Measurements from ENCODE around the gene C19orf47. TPM values are rescaled to one million over a fixed set of nuclear protein-coding genes. Genes with fewer than 3 reads are reported as not detected.
A peak's percentile ranks its signal among the peaks of the same experiment; 100 is the strongest.

The C19orf47 gene
- total RNA-seq, 2 donors from 2014 or later = 20.2 to 34.2 TPM

DNA sequence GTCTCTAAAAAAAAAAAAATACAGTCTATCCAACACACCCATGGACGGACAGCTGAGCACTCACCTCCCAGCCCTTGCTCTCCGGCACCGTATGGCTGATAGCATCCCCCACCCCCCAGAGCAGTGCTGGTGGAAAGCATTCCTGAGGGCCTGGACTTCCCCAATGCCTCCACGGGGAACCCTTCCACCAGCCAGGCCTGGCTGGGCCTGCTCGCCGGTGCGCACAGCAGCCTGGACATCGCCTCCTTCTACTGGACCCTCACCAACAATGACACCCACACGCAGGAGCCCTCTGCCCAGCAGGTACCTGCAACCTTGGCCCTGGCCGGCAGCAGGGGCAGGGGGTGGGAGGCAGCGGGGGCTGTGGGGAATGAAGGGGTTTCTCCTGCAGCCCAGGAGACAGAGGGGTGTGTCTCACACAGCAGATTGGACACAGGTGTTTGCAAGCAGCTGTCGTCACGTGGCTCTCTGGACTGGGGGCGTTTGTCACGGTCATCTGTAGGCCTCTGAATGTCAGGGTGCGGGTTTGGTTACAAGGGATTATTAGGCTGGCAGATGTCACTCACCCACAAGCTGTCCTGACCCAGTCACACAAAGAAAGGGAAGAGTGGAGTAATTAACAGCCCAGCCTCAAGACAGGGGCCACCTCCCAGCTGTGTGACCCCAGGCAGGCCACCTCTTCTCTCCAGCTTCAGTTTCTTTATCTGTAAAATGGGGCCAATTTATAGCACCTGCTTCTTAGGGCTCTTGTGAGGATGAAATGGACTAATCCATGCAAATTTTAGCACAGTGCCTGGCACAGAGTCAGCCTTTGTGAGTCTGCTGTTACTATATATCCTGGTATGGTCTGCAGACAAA, 19.6 kb upstream of the C19orf47 start:
- Histone ChIP-seq H3K9me3 (no peaks in the 10 kb centered on the region), H3K27me3 (replicated peaks; ENCODE audit: insufficient read depth) (no peaks in the 10 kb centered on the region), H3K36me3 (peaks cover 43% of the 10 kb centered on the region), H3K27ac (no peak overlapping the region), H3K4me1 (ENCODE audit: control insufficient read depth in 1 of 2, low read depth in 2 of 2) (peaks cover 7 to 10% of the 10 kb centered on the region in 2 donors), H3K4me3 (no peak overlapping the region)
- TF ChIP-seq, protein P1, sequence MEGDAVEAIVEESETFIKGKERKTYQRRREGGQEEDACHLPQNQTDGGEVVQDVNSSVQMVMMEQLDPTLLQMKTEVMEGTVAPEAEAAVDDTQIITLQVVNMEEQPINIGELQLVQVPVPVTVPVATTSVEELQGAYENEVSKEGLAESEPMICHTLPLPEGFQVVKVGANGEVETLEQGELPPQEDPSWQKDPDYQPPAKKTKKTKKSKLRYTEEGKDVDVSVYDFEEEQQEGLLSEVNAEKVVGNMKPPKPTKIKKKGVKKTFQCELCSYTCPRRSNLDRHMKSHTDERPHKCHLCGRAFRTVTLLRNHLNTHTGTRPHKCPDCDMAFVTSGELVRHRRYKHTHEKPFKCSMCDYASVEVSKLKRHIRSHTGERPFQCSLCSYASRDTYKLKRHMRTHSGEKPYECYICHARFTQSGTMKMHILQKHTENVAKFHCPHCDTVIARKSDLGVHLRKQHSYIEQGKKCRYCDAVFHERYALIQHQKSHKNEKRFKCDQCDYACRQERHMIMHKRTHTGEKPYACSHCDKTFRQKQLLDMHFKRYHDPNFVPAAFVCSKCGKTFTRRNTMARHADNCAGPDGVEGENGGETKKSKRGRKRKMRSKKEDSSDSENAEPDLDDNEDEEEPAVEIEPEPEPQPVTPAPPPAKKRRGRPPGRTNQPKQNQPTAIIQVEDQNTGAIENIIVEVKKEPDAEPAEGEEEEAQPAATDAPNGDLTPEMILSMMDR (IDR thresholded peaks at IDR 0.05) = no peak
- DNase-seq (ENCODE audit: low spot score) (no peak), ATAC-seq (ENCODE audit: insufficient number of reproducible peaks, low FRiP score, low read depth) (no peak)

DNA sequence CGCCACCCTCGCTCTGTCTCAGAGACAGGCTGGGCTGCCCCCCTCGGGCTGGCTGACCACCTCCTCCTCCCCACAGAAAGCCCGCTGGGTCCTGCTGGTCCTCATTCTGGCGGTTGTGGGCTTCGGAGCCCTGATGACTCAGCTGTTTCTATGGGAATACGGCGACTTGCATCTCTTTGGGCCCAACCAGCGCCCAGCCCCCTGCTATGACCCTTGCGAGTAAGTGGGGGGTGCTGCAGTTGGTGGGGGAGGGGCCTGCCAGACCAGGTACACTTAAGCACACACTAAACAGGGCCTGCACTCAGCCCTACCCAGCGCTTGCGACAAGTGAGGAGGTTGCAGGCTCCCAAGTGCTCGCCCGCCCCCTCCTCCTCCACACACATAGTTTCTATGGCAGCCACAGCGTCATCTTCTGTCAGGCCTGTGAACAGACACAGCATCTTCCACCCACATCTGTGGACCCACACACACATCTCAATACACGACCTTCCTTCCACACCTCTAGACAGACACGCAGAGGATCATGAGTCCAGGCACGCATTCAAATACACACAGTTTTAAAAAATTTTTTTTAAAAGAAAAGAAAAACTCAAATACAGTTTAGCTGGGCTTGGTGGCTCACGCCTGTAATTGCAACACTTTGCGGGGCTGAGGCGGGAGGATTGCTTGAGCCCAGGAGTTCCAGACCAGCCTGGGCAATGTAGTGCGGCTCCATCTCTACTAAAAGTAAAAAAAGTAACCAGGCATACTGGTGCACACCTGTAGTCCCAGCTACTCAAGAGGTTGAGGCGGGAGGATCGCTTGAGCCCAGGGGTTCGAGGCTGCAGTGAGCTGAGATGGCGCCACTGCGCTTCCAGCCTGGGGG, 18.7 kb upstream of the C19orf47 start:
- no peak for ATAC-seq (ENCODE audit: insufficient number of reproducible peaks, low FRiP score, low read depth)
- Histone ChIP-seq H3K36me3 (peaks cover 42% of the 10 kb centered on the region), H3K27ac (no peak overlapping the region), H3K4me3 (no peak overlapping the region), H3K4me1 (ENCODE audit: control insufficient read depth in 1 of 2, low read depth in 2 of 2) (peaks cover 7 to 10% of the 10 kb centered on the region in 2 donors), H3K9me3 (no peaks in the 10 kb centered on the region), H3K27me3 (replicated peaks; ENCODE audit: insufficient read depth) (no peaks in the 10 kb centered on the region)
- TF ChIP-seq, protein P1 (IDR thresholded peaks at IDR 0.05) = no peak
- no peak for DNase-seq (ENCODE audit: low spot score)

DNA sequence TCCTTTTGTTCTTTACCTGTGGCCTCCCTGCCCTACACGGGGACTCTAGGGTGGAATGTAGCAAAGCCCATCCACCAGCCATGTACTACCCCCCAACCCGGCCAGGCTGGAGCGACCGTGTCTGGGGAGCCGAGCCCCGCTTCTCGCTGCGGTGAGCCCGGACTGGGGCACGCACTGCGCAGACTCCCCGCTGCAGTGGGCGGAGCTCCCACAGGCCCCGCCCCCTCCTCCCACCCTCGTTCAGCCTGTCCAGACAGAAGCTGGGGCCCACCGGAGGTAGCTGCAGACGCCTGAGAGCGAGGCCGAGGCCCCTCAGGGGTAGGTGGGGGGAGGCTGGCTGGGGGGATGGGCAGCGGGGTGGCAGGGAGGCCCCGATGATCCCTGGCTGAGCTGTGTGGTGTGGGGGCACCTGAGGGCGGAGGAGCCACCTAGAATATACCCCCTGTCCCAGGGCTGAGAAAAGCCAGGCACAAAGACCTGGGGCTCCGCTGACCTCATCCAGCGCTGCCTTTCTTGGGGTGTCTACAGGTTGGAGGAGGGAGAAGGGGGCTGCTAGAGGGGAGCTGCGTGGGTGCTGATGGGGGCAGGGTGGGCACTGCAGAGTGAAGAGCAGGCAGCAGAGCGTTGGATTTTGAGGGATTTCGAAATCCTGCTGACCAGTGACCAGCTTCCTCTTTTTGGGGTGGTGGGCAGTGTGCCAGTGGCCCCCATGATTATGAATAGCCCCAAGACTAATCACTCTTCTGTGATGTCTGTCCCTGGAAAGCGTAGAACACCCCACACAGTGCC, 17.6 kb upstream of the C19orf47 start:
- H3K4me3 ChIP-seq = peak overlapping the region; percentile 68
- TF ChIP-seq, protein P1 (IDR thresholded peaks at IDR 0.05) = no peak
- peaks cover 33% of the 10 kb centered on the region for H3K36me3 ChIP-seq
- H3K4me1 ChIP-seq (ENCODE audit: control insufficient read depth in 1 of 2, low read depth in 2 of 2) = peaks cover 7 to 10% of the 10 kb centered on the region in 2 donors
- no peaks in the 10 kb centered on the region for H3K9me3 ChIP-seq
- ATAC-seq (ENCODE audit: insufficient number of reproducible peaks, low FRiP score, low read depth) (peak; percentile 34), DNase-seq (ENCODE audit: low spot score) (no peak)
- no peak overlapping the region for H3K27ac ChIP-seq
- no peaks in the 10 kb centered on the region for H3K27me3 ChIP-seq (replicated peaks; ENCODE audit: insufficient read depth)

DNA sequence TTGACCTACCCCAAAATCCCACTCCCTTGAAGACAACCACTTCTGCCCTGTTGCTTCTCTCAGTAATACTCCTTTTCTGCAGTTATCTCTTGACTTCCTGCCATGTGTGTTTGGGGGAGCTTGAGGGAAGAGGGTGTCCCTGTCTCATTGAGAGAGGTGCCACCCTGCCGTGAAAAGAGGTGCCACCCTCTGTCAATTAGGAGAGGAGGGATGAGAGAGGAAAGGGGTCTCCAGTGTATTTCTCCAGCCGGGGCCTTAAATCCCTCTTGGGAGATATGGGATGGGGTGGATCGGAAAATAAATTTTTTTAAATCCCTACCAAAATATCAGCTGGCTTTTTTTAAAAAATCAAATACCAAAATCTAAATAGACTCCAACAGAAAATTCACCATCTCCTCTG, 16.8 kb upstream of the C19orf47 start:
- no peaks in the 10 kb centered on the region for H3K27me3 ChIP-seq (replicated peaks; ENCODE audit: insufficient read depth)
- DNase-seq (ENCODE audit: low spot score) (no peak), ATAC-seq (ENCODE audit: insufficient number of reproducible peaks, low FRiP score, low read depth) (no peak)
- no peaks in the 10 kb centered on the region for H3K9me3 ChIP-seq
- peak overlapping the region; percentile 68 for H3K4me3 ChIP-seq
- TF ChIP-seq, protein P1 (IDR thresholded peaks at IDR 0.05) = no peak
- H3K4me1 ChIP-seq (ENCODE audit: control insufficient read depth in 1 of 2, low read depth in 2 of 2) = peaks cover 7 to 10% of the 10 kb centered on the region in 2 donors
- no peak overlapping the region for H3K27ac ChIP-seq
- peaks cover 26% of the 10 kb centered on the region for H3K36me3 ChIP-seq

Data from thoracic aorta (tissue), 2 donors.